ENCODE data around the gene ABI1. TPM values are rescaled to one million over a fixed set of nuclear protein-coding genes. Genes with fewer than 3 reads are reported as not detected.

The ABI1 gene
- total RNA-seq, 1 experiment from 2014 or later = 95.8 TPM

GRCh38 chr10:26832960-26833359 lies 27.8 kb downstream of the ABI1 start:
- H3K4me1 ChIP-seq = no peaks in the 10 kb centered on the region
- Mint-ChIP-seq H3K4me3 (ENCODE audit: unreplicated experiment) (no peak overlapping the region), H3K36me3 (ENCODE audit: insufficient read depth, unreplicated experiment) (peaks cover 17% of the 10 kb centered on the region), H3K9me3 (ENCODE audit: unreplicated experiment) (no peaks in the 10 kb centered on the region), H3K27ac (ENCODE audit: unreplicated experiment) (no peak overlapping the region), H3K27me3 (ENCODE audit: insufficient read depth, unreplicated experiment) (no peaks in the 10 kb centered on the region), H3K4me1 (ENCODE audit: low read depth, unreplicated experiment) (peaks cover 5% of the 10 kb centered on the region)
- no peaks in the 10 kb centered on the region for H3K27me3 ChIP-seq (replicated peaks; ENCODE audit: control insufficient read depth, insufficient read depth, low read length)
- H3K4me3 ChIP-seq (ENCODE audit: low read depth, low read length) = no peak overlapping the region
- no peak for TF ChIP-seq CTCF (IDR thresholded peaks at IDR 0.05; ENCODE audit: insufficient read depth in 1 of 2, low read depth in 1 of 2, low read length in 1 of 2, severe bottlenecking in 1 of 2, unreplicated experiment in 1 of 2)
- intact Hi-C loops (cut with micrococcal nuclease; ENCODE audit: unreplicated experiment) = no loop called here
- no peaks in the 10 kb centered on the region for H3K36me3 ChIP-seq (ENCODE audit: control insufficient read depth, insufficient read depth, low read length)
- ChIA-PET POLR2A (no interaction called here), CTCF (no interaction called here)
- no TSS peak for BruUV-seq (replicated peaks)
- no peaks in the 10 kb centered on the region for H3K9me3 ChIP-seq
- no peak for DNase-seq

DNA sequence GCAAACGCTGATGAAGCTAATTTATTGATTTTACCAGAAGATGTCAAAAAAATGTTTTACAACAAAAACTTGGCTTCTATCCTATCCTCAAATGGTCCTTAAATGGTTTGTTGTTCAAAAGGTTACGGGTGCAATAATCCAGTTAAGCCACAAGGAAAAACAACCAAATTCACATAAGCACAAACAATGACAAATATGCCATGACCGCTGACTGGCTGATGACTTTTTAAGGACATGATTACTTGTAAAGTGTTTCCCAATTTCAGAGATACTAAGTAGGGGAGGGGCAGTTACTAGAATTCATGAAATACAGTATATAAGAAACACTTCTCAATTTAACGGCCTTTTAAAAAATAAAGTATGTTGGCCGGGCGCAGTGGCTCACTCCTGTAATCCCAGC lies 28.8 kb downstream of the ABI1 start:
- no peak for DNase-seq
- CTCF ChIA-PET = no interaction called here

DNA sequence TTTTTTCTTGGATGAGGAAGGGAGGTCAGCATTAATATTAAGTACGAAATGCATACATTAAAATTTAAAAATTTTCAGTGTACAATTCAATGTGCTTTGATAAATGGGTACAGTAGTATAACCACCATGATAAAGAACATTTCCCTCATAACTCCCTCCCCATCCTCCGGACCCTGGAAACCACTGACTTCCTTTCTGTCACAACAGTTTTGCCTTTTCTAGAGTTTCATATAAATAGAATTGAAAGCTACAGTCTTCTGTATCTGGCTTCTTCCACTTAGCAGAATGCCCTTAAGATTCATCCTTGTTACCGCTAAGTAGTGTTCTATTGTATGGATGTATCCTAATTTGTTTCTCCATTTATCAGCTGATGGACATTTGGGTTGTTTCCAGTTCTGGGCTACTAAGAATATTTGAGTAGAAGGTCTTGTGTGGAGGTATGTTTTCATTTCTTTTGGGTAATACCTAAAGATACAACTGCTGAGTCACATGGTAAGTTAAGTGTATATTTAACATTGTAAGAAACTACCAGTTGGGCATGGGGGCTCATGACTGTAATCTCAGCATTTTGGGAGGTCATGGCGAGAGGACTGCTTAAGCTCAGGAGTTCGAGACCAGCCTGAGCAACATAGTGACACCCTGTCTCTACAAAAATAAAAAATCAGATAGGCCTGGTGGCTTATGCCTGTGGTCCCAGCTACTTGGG lies 30.8 kb downstream of the ABI1 start:
- H3K4me1 ChIP-seq = no peaks in the 10 kb centered on the region; the same call in 1 of the 2 replicates
- no peak for DNase-seq
- POLR2A ChIA-PET = no interaction called here
- Mint-ChIP-seq H3K27ac (ENCODE audit: unreplicated experiment) (no peak overlapping the region), H3K4me1 (ENCODE audit: low read depth, unreplicated experiment) (peaks cover 5% of the 10 kb centered on the region), H3K4me3 (ENCODE audit: unreplicated experiment) (no peak overlapping the region), H3K27me3 (ENCODE audit: insufficient read depth, unreplicated experiment) (no peaks in the 10 kb centered on the region), H3K9me3 (ENCODE audit: unreplicated experiment) (no peaks in the 10 kb centered on the region), H3K36me3 (ENCODE audit: insufficient read depth, unreplicated experiment) (peaks cover 17% of the 10 kb centered on the region)
- no peaks in the 10 kb centered on the region for H3K27me3 ChIP-seq (replicated peaks; ENCODE audit: control insufficient read depth, insufficient read depth, low read length)
- intact Hi-C loops (cut with micrococcal nuclease; ENCODE audit: unreplicated experiment) = no loop called here
- no peak for TF ChIP-seq CTCF (IDR thresholded peaks at IDR 0.05; ENCODE audit: insufficient read depth in 1 of 2, low read depth in 1 of 2, low read length in 1 of 2, severe bottlenecking in 1 of 2, unreplicated experiment in 1 of 2)
- CTCF ChIA-PET = no interaction called here
- no TSS peak for BruUV-seq (replicated peaks)
- H3K36me3 ChIP-seq (ENCODE audit: control insufficient read depth, insufficient read depth, low read length) = no peaks in the 10 kb centered on the region
- no peak overlapping the region for H3K4me3 ChIP-seq (ENCODE audit: low read depth, low read length)
- no peaks in the 10 kb centered on the region for H3K9me3 ChIP-seq

More for the DNA sequence above, 28.8 kb downstream of the ABI1 start:
- H3K4me1 Mint-ChIP-seq (ENCODE audit: low read depth, unreplicated experiment) = peaks cover 5% of the 10 kb centered on the region
- POLR2A ChIA-PET = no interaction called here
- intact Hi-C loops (cut with micrococcal nuclease; ENCODE audit: unreplicated experiment) = no loop called here
- no peaks in the 10 kb centered on the region for H3K27me3 ChIP-seq (replicated peaks; ENCODE audit: control insufficient read depth, insufficient read depth, low read length)
- no peak overlapping the region for H3K4me3 Mint-ChIP-seq (ENCODE audit: unreplicated experiment)
- H3K4me3 ChIP-seq (ENCODE audit: low read depth, low read length) = no peak overlapping the region
- H3K9me3 ChIP-seq = no peaks in the 10 kb centered on the region
- H3K27me3 Mint-ChIP-seq (ENCODE audit: insufficient read depth, unreplicated experiment) = no peaks in the 10 kb centered on the region
- no peak overlapping the region for H3K27ac Mint-ChIP-seq (ENCODE audit: unreplicated experiment)
- no peaks in the 10 kb centered on the region for H3K36me3 ChIP-seq (ENCODE audit: control insufficient read depth, insufficient read depth, low read length)
- BruUV-seq (replicated peaks) = no TSS peak
- H3K36me3 Mint-ChIP-seq (ENCODE audit: insufficient read depth, unreplicated experiment) = peaks cover 23% of the 10 kb centered on the region
- TF ChIP-seq CTCF (IDR thresholded peaks at IDR 0.05; ENCODE audit: insufficient read depth in 1 of 2, low read depth in 1 of 2, low read length in 1 of 2, severe bottlenecking in 1 of 2, unreplicated experiment in 1 of 2) = no peak
- no peaks in the 10 kb centered on the region for H3K9me3 Mint-ChIP-seq (ENCODE audit: unreplicated experiment)
- H3K4me1 ChIP-seq = no peaks in the 10 kb centered on the region

Measured in Caco-2 (cell line).